HepG2 (cell line): Measurements from ENCODE around the gene PIAS1. TPM values are rescaled to one million over a fixed set of nuclear protein-coding genes. Genes with fewer than 3 reads are reported as not detected.

ENCODE experiments used
- ATAC-seq: fragments of 200-7000 bp; cut with Tn5 transposase; 3 replicates; pipeline ENCODE4 v1.9.1; 2020; ENCODE audit warnings: mild to moderate bottlenecking, moderate library complexity
- BruUV-seq: library from RNA; stranded (reverse); fragments of 400-500 nt; replicated peaks from 2 replicates; lab custom pipeline; 2021; lab: Mats Ljungman, UMichigan
- CTCF ChIA-PET: fragments of 300-600 bp; formaldehyde crosslinking; extraction: SDS; loops from one replicate; lab custom pipeline; 2021; ENCODE audit warnings: low total read pairs, inconsistent platforms, low intra/inter-chr PET ratio; lab: Yijun Ruan, JAX
- POLR2A ChIA-PET: fragments of 350-600 bp; sonication (Branson Sonifier 250); formaldehyde crosslinking; loops from one replicate; lab custom pipeline; 2020; ENCODE audit warnings: antibody characterized with exemption, inconsistent platforms; lab: Yijun Ruan, JAX
- DNase-seq: peaks from one replicate; pipeline ENCODE4 v3.0.0-alpha.2; 2015; ENCODE audit warnings: low spot score
- FAIRE-seq: peaks from 3 replicates; lab custom pipeline; 2011; peaks lifted over from hg19 to GRCh38; lab: Jason Lieb, UNC
- H2AFZ ChIP-seq: one replicate; pipeline ENCODE4 v1.6.1; 2011; ENCODE audit warnings: low read length, inconsistent platforms
- H3K27ac ChIP-seq: fragments of 300-600 bp; 3 replicates; pipeline ENCODE4 v1.8.0; 2011; ENCODE audit warnings: mixed run types, mild to moderate bottlenecking, mixed read lengths, low read length, inconsistent platforms; ENCODE audit not compliant: insufficient read depth; ENCODE audit errors: extremely low read length
- H3K27me3 ChIP-seq, 2 experiments: fragments of 200-600 bp in 1 of 2; 2 replicates in 1 of 2; 3 replicates in 1 of 2; pipeline versions ENCODE4 v1.6.0 to v1.8.0; 2011; ENCODE audit warnings: low read length in 2 of 2, mild to moderate bottlenecking in 2 of 2, moderate library complexity in 2 of 2, inconsistent platforms in 1 of 2; ENCODE audit not compliant: insufficient read depth in 2 of 2, control insufficient read depth in 1 of 2
- H3K36me3 ChIP-seq, 2 experiments: fragments of 200-600 bp in 1 of 2; replicated peaks in 1 of 2; 2 replicates in 1 of 2; 3 replicates in 1 of 2; pipeline versions ENCODE4 v1.5.1 to v1.8.0; 2011; ENCODE audit warnings: low read length in 2 of 2, inconsistent platforms in 1 of 2; ENCODE audit not compliant: insufficient read depth in 2 of 2, control insufficient read depth in 1 of 2
- H3K4me1 ChIP-seq: 2 replicates; pipeline ENCODE4 v1.5.1; 2012; ENCODE audit warnings: low read length, inconsistent platforms; ENCODE audit not compliant: insufficient read depth
- H3K4me2 ChIP-seq: 2 replicates; pipeline ENCODE4 v1.6.0; 2011; ENCODE audit warnings: low read depth, low read length, inconsistent platforms
- H3K4me3 ChIP-seq, 3 experiments: fragments of 200-600 bp in 1 of 3; sonication (generic), shearing (Covaris generic) in 1 of 3; replicated peaks in 1 of 3; 2 replicates each; pipeline ENCODE4 v1.5.1; 2011 to 2016; ENCODE audit warnings: low read length in 3 of 3, inconsistent platforms in 2 of 3, low read depth in 2 of 3, mild to moderate bottlenecking in 2 of 3, control low read depth in 1 of 3, mixed read lengths in 1 of 3; ENCODE audit not compliant: insufficient read depth in 1 of 3
- H3K79me2 ChIP-seq: one replicate; pipeline ENCODE4 v1.6.1; 2011; ENCODE audit warnings: low read length, inconsistent platforms; ENCODE audit not compliant: insufficient read depth
- H3K9ac ChIP-seq: 2 replicates; pipeline ENCODE4 v1.6.0; 2011; ENCODE audit warnings: mild to moderate bottlenecking, low read depth, low read length, inconsistent platforms; ENCODE audit not compliant: insufficient read depth
- H3K9me3 ChIP-seq: 2 replicates; pipeline ENCODE4 v1.5.1; 2012; ENCODE audit warnings: mild to moderate bottlenecking, low read length
- H4K20me1 ChIP-seq: 2 replicates; pipeline ENCODE4 v1.6.0; 2011; ENCODE audit warnings: inconsistent platforms, mild to moderate bottlenecking, low read length, moderate library complexity; ENCODE audit not compliant: insufficient read depth
- AGO1 ChIP-seq: fragments of 200-400 bp; formaldehyde crosslinking; IDR thresholded peaks from 2 replicates; pipeline ENCODE4 v1.6.1; 2017; ENCODE audit warnings: mild to moderate bottlenecking, low read depth, low read length, moderate library complexity; ENCODE audit not compliant: poor library complexity, severe bottlenecking
- ARID3A ChIP-seq: IDR thresholded peaks from 2 replicates; pipeline ENCODE4 v1.6.1; 2012; ENCODE audit warnings: low read depth, low read length, improper control_type of control experiment
- ARID5B ChIP-seq: IDR thresholded peaks from 2 replicates; pipeline ENCODE4 v1.4.0; 2020; ENCODE audit warnings: mild to moderate bottlenecking, missing genetic modification reagents
- CTCF ChIP-seq: sonication (generic); formaldehyde crosslinking; IDR thresholded peaks from 2 replicates; pipeline ENCODE4 v1.5.0; 2020; ENCODE audit warnings: mild to moderate bottlenecking, missing genetic modification reagents, moderate library complexity
- FOXC1 ChIP-seq: sonication (generic); formaldehyde crosslinking; IDR thresholded peaks from 2 replicates; pipeline ENCODE4 v1.8.0; 2022; ENCODE audit warnings: mild to moderate bottlenecking, missing genetic modification reagents, borderline replicate concordance
- HMGXB4 ChIP-seq, 2 experiments: sonication (generic) in 1 of 2; formaldehyde crosslinking in 1 of 2; IDR thresholded peaks; 2 replicates each; pipeline versions ENCODE4 v1.4.0 to v1.6.1; 2018 to 2020; ENCODE audit warnings: missing genetic modification reagents in 2 of 2, borderline replicate concordance in 1 of 2, low read depth in 1 of 2, mild to moderate bottlenecking in 1 of 2, missing biosample characterization in 1 of 2
- MATR3 ChIP-seq: sonication (generic); formaldehyde crosslinking; IDR thresholded peaks from 2 replicates; pipeline ENCODE4 v1.4.0; 2020; ENCODE audit warnings: missing genetic modification reagents
- MIXL1 ChIP-seq: IDR thresholded peaks from 2 replicates; pipeline ENCODE4 v1.6.1; 2016
- RAD21 ChIP-seq: fragments of 450-650 bp; formaldehyde crosslinking; IDR thresholded peaks from 2 replicates; pipeline ENCODE4 v1.5.0; 2020; ENCODE audit warnings: mild to moderate bottlenecking
- SMC3 ChIP-seq: IDR thresholded peaks from 2 replicates; pipeline ENCODE4 v1.6.1; 2011; ENCODE audit warnings: low read length, improper control_type of control experiment
- STAG1 ChIP-seq: sonication (generic); formaldehyde crosslinking; IDR thresholded peaks from 2 replicates; pipeline ENCODE4 v1.4.0; 2020; ENCODE audit warnings: missing genetic modification reagents
- ZFP1 ChIP-seq: IDR thresholded peaks from 2 replicates; pipeline ENCODE4 v1.6.1; 2016
- ZNF136 ChIP-seq: sonication (generic); formaldehyde crosslinking; IDR thresholded peaks from 2 replicates; pipeline ENCODE4 v1.8.1; 2022; ENCODE audit warnings: low read depth, mild to moderate bottlenecking, moderate library complexity, missing genetic modification reagents
- ZNF331 ChIP-seq: sonication (generic); formaldehyde crosslinking; IDR thresholded peaks from 2 replicates; pipeline ENCODE4 v1.4.0; 2020; ENCODE audit warnings: missing genetic modification reagents
- WGBS: methylation state at CpG from one replicate; pipeline ENCODE4 v1.1.6; 2017; ENCODE audit warnings: low lambda C conversion rate; 5-methylcytosine and 5-hydroxymethylcytosine counted together
- in situ Hi-C: cut with HindIII; loops from 2 replicates; pipeline ENCODE4 v1.10.0; 2017; ENCODE audit warnings: low pct_unique_long_range_greater_than_20kb; ENCODE audit not compliant: extremely low pct_ligation_motif_present
- intact Hi-C: fragments of 100-400 bp; cut with micrococcal nuclease; formaldehyde crosslinking; loops from one replicate; pipeline ENCODE4 v1.10.0; 2022; ENCODE audit not compliant: unreplicated experiment
- polyA plus RNA-seq, 8 experiments: library from polyadenylated mRNA; depleted of rRNA in 3 of 8; stranded (reverse) in 7 of 8; unstranded in 1 of 8; fragments of >200 nt; fragmentation: Illumina TruSeq in 4 of 8; extraction: Trizol in 4 of 8; gene quantifications; 2 replicates each; pipeline versions ENCODE4 v1.2.1 to v1.2.3, GENCODE V29; 2011 to 2016; ENCODE audit warnings: low read depth in 4 of 8, missing spikeins in 1 of 8, mixed read lengths in 1 of 8; ENCODE audit not compliant: insufficient read depth in 1 of 8
- total RNA-seq, 5 experiments: library from RNA; depleted of rRNA; stranded (reverse); fragments of >200 nt; fragmentation: Illumina TruSeq; extraction: Trizol; gene quantifications; 2 replicates each; pipeline ENCODE4 v1.2.3, GENCODE V29; 2016; ENCODE audit warnings: low read depth in 1 of 5

Gene PIAS1
- total and polyA plus RNA-seq, 2 of the 13 experiments (the other 11 are each of a cell fraction or from before 2014, with no cell fraction given), result 20.7 to 33.7 TPM

GRCh38 chr15:68154923-68155559 is 100.9 kb downstream of the PIAS1 start:
- ATAC-seq, result no peak
- POLR2A ChIA-PET, result interaction anchor here (0.7 to 1.1 kb wide), 3 partner anchors 101 to 301 kb away, joined by 3 to 5 read pairs (median 3); partner anchors contain the start of gene PIAS1
- H3K9ac ChIP-seq, result no peak overlapping the region
- no peaks in the 10 kb centered on the region for H3K27me3 ChIP-seq
- H3K4me1 ChIP-seq, result peaks cover 8% of the 10 kb centered on the region
- WGBS, result 75% methylated on average over 4 of the region's 4 CpGs
- DNase-seq, result peak; percentile 53
- no TSS peak for BruUV-seq
- peaks cover 8 to 49% of the 10 kb centered on the region in 2 experiments for H3K36me3 ChIP-seq
- in situ Hi-C loops, result loop anchor here (5.0 kb wide), 1 partner anchor 298 kb away; no protein-coding TSS in a partner anchor
- no peaks in the 10 kb centered on the region for H3K9me3 ChIP-seq
- TF ChIP-seq ZFP1 (CRISPR knock-in tag), result no peak
- TF ChIP-seq RAD21 (CRISPR knock-in tag), result peak; percentile 68; the same call in 1 of the 2 replicates
- TF ChIP-seq AGO1, result no peak
- no peak for TF ChIP-seq MATR3 (CRISPR knock-in tag)
- peak; percentile 64; the same call in 1 of the 2 replicates for TF ChIP-seq MIXL1 (CRISPR knock-in tag)
- 0 out of 2 replicates have a peak, but pooled peaks have one; percentile 23 for TF ChIP-seq ZNF331
- TF ChIP-seq CTCF (CRISPR knock-in tag), result peak; percentile 74
- TF ChIP-seq STAG1 (CRISPR knock-in tag), result peak; percentile 91
- 0 out of 2 replicates have a peak, but pooled peaks have one; percentile 13 for TF ChIP-seq ARID5B (CRISPR knock-in tag)
- no peak for TF ChIP-seq ZNF136 (CRISPR knock-in tag)
- no peak for TF ChIP-seq FOXC1
- peak in 1 of 2 experiments; percentile 49; a peak in 1 of 4 replicates for TF ChIP-seq HMGXB4 (CRISPR knock-in tag; IDR thresholded peaks at IDR 0.05; ENCODE audit: borderline replicate concordance in 1 of 2, low read depth in 1 of 2)
- 0 out of 2 replicates have a peak, but pooled peaks have one; percentile 19 for TF ChIP-seq ARID3A
- peak; percentile 85 for TF ChIP-seq SMC3
- no peaks in the 10 kb centered on the region for H3K79me2 ChIP-seq
- no peaks in the 10 kb centered on the region for H4K20me1 ChIP-seq
- H2AFZ ChIP-seq, result no peak overlapping the region
- CTCF ChIA-PET, result interaction anchor here (0.8 to 3.5 kb wide), 2 partner anchors 110 to 292 kb away, joined by 3 to 21 read pairs; no protein-coding TSS in a partner anchor
- H3K4me2 ChIP-seq, result no peak overlapping the region
- intact Hi-C loops, result loop anchor here (1.0 to 10.0 kb wide), 3 partner anchors 100 to 314 kb away; partner anchors contain the start of genes PIAS1 and RNU6-1
- no peak overlapping the region for H3K27ac ChIP-seq
- no peak overlapping the region for H3K4me3 ChIP-seq
- peak; percentile 84 for FAIRE-seq
